Tibial nerve (tissue), 4 donors: ENCODE measurements around the gene PDE8B.

Experiments used
- CTCF ChIP-seq, 5 experiments: fragments of 200-600 bp in 3 of 5; fragments of 450-650 bp in 2 of 5; sonication (generic) in 3 of 5; IDR thresholded peaks; one replicate each; pipeline ENCODE4 v1.5.1; 2016 to 2019; ENCODE audit warnings: antibody characterized with exemption in 5 of 5, mild to moderate bottlenecking in 3 of 5, moderate library complexity in 2 of 5
- EP300 ChIP-seq, 2 donors: sonication (generic); formaldehyde crosslinking; IDR thresholded peaks; one replicate each; pipeline ENCODE4 v1.6.1; 2017; ENCODE audit warnings: antibody characterized with exemption in 2 of 2, mild to moderate bottlenecking in 1 of 2
- POLR2A ChIP-seq, 2 donors: fragments of 450-650 bp; IDR thresholded peaks; one replicate each; pipeline ENCODE4 v1.6.1; 2017; ENCODE audit warnings: antibody characterized with exemption in 2 of 2, mild to moderate bottlenecking in 2 of 2, moderate library complexity in 2 of 2

- TF ChIP-seq POLR2A (IDR thresholded peaks at IDR 0.05) = no peak
- no peak for TF ChIP-seq CTCF (IDR thresholded peaks at IDR 0.05)
- no peak for TF ChIP-seq EP300 (IDR thresholded peaks at IDR 0.05)
These were observed 179.7 kb downstream of the PDE8B start for GRCh38 chr5:77390221-77390620.
